T-helper 1 cell treated with Interleukin-12 subunit alpha and Interleukin-12 subunit beta and Interleukin-4 antibody, amounts not matched to agents 30 μg/mL and 1 μg/mL, for 36 hours (primary cell): Measurements from ENCODE around the gene CAPN9.

Experiments used
- H3K27ac Mint-ChIP-seq: one replicate; pipeline ENCODE4 v1.8.0; 2021; ENCODE audit warnings: mild to moderate bottlenecking, mixed read lengths
- H3K27me3 Mint-ChIP-seq: one replicate; pipeline ENCODE4 v1.8.0; 2021; ENCODE audit warnings: low read depth, mixed read lengths
- H3K36me3 Mint-ChIP-seq: one replicate; pipeline ENCODE4 v1.8.0; 2021; ENCODE audit warnings: low read depth, mixed read lengths
- H3K4me1 Mint-ChIP-seq: one replicate; pipeline ENCODE4 v1.8.0; 2021; ENCODE audit warnings: low read depth, mixed read lengths
- H3K4me3 Mint-ChIP-seq: one replicate; pipeline ENCODE4 v1.8.0; 2021; ENCODE audit warnings: mild to moderate bottlenecking, moderate library complexity, mixed read lengths
- H3K9me3 Mint-ChIP-seq: one replicate; pipeline ENCODE4 v1.8.0; 2021; ENCODE audit warnings: mixed read lengths

CAPN9 gene

GRCh38 chr1:230749150-230749549 is 2.0 kb downstream of the CAPN9 start:
- no peak overlapping the region for H3K27ac Mint-ChIP-seq
- H3K4me1 Mint-ChIP-seq = peaks cover 8% of the 10 kb centered on the region
- H3K27me3 Mint-ChIP-seq = no peaks in the 10 kb centered on the region
- no peaks in the 10 kb centered on the region for H3K36me3 Mint-ChIP-seq
- no peak overlapping the region for H3K4me3 Mint-ChIP-seq
- H3K9me3 Mint-ChIP-seq = no peaks in the 10 kb centered on the region

GRCh38 chr1:230749635-230750034 is 2.4 kb downstream of the CAPN9 start:
- Mint-ChIP-seq H3K27me3 (no peaks in the 10 kb centered on the region), H3K27ac (no peak overlapping the region), H3K9me3 (no peaks in the 10 kb centered on the region), H3K4me1 (peaks cover 8% of the 10 kb centered on the region), H3K4me3 (no peak overlapping the region), H3K36me3 (no peaks in the 10 kb centered on the region)

GRCh38 chr1:230750576-230750975 is 3.4 kb downstream of the CAPN9 start:
- no peaks in the 10 kb centered on the region for H3K27me3 Mint-ChIP-seq
- H3K4me1 Mint-ChIP-seq = peaks cover 8% of the 10 kb centered on the region
- H3K27ac Mint-ChIP-seq = no peak overlapping the region
- no peaks in the 10 kb centered on the region for H3K9me3 Mint-ChIP-seq
- H3K36me3 Mint-ChIP-seq = no peaks in the 10 kb centered on the region
- no peak overlapping the region for H3K4me3 Mint-ChIP-seq

- no peaks in the 10 kb centered on the region for H3K27me3 Mint-ChIP-seq
- no peaks in the 10 kb centered on the region for H3K9me3 Mint-ChIP-seq
- no peaks in the 10 kb centered on the region for H3K36me3 Mint-ChIP-seq
- H3K4me1 Mint-ChIP-seq = peaks cover 8% of the 10 kb centered on the region
- H3K4me3 Mint-ChIP-seq = no peak overlapping the region
- no peak overlapping the region for H3K27ac Mint-ChIP-seq
Observed at GRCh38 chr1:230750986-230751625, 3.9 kb downstream of the CAPN9 start.

- H3K4me1 Mint-ChIP-seq = peaks cover 8% of the 10 kb centered on the region
- H3K27me3 Mint-ChIP-seq = no peaks in the 10 kb centered on the region
- H3K27ac Mint-ChIP-seq = no peak overlapping the region
- no peak overlapping the region for H3K4me3 Mint-ChIP-seq
- no peaks in the 10 kb centered on the region for H3K36me3 Mint-ChIP-seq
- H3K9me3 Mint-ChIP-seq = no peaks in the 10 kb centered on the region
Observed at GRCh38 chr1:230752407-230752806, 5.2 kb downstream of the CAPN9 start.

GRCh38 chr1:230753191-230753585 is 6.0 kb downstream of the CAPN9 start:
- Mint-ChIP-seq H3K27me3 (no peaks in the 10 kb centered on the region), H3K36me3 (no peaks in the 10 kb centered on the region), H3K9me3 (no peaks in the 10 kb centered on the region), H3K4me1 (peaks cover 8% of the 10 kb centered on the region), H3K4me3 (peak overlapping the region; percentile 17), H3K27ac (no peak overlapping the region)

- Mint-ChIP-seq H3K4me3 (peak overlapping the region; percentile 79), H3K36me3 (no peaks in the 10 kb centered on the region), H3K9me3 (no peaks in the 10 kb centered on the region), H3K27ac (no peak overlapping the region), H3K27me3 (no peaks in the 10 kb centered on the region), H3K4me1 (peaks cover 8% of the 10 kb centered on the region)
Observed at GRCh38 chr1:230753586-230754251, 6.5 kb downstream of the CAPN9 start.

- Mint-ChIP-seq H3K9me3 (no peaks in the 10 kb centered on the region), H3K27ac (no peak overlapping the region), H3K4me1 (peaks cover 8% of the 10 kb centered on the region), H3K27me3 (no peaks in the 10 kb centered on the region), H3K36me3 (no peaks in the 10 kb centered on the region), H3K4me3 (no peak overlapping the region)
Observed at GRCh38 chr1:230754796-230755195, 7.6 kb downstream of the CAPN9 start.

GRCh38 chr1:230757856-230758708 is 10.9 kb downstream of the CAPN9 start:
- Mint-ChIP-seq H3K36me3 (no peaks in the 10 kb centered on the region), H3K27me3 (no peaks in the 10 kb centered on the region), H3K27ac (no peak overlapping the region), H3K9me3 (no peaks in the 10 kb centered on the region), H3K4me3 (no peak overlapping the region), H3K4me1 (peaks cover 6% of the 10 kb centered on the region)

GRCh38 chr1:230758709-230759368 is 11.7 kb downstream of the CAPN9 start:
- H3K4me1 Mint-ChIP-seq = peaks cover under 1% of the 10 kb centered on the region
- no peaks in the 10 kb centered on the region for H3K36me3 Mint-ChIP-seq
- no peaks in the 10 kb centered on the region for H3K9me3 Mint-ChIP-seq
- H3K4me3 Mint-ChIP-seq = no peak overlapping the region
- no peaks in the 10 kb centered on the region for H3K27me3 Mint-ChIP-seq
- no peak overlapping the region for H3K27ac Mint-ChIP-seq

GRCh38 chr1:230759369-230760065 is 12.3 kb downstream of the CAPN9 start:
- no peaks in the 10 kb centered on the region for H3K4me1 Mint-ChIP-seq
- no peaks in the 10 kb centered on the region for H3K27me3 Mint-ChIP-seq
- H3K9me3 Mint-ChIP-seq = no peaks in the 10 kb centered on the region
- H3K4me3 Mint-ChIP-seq = no peak overlapping the region
- no peak overlapping the region for H3K27ac Mint-ChIP-seq
- no peaks in the 10 kb centered on the region for H3K36me3 Mint-ChIP-seq

- H3K36me3 Mint-ChIP-seq = no peaks in the 10 kb centered on the region
- no peaks in the 10 kb centered on the region for H3K9me3 Mint-ChIP-seq
- no peak overlapping the region for H3K4me3 Mint-ChIP-seq
- H3K27me3 Mint-ChIP-seq = no peaks in the 10 kb centered on the region
- H3K4me1 Mint-ChIP-seq = no peaks in the 10 kb centered on the region
- H3K27ac Mint-ChIP-seq = no peak overlapping the region
Observed at GRCh38 chr1:230760360-230760827, 13.2 kb downstream of the CAPN9 start.

- H3K27ac Mint-ChIP-seq = no peak overlapping the region
- H3K4me3 Mint-ChIP-seq = no peak overlapping the region
- no peaks in the 10 kb centered on the region for H3K9me3 Mint-ChIP-seq
- no peaks in the 10 kb centered on the region for H3K36me3 Mint-ChIP-seq
- H3K4me1 Mint-ChIP-seq = no peaks in the 10 kb centered on the region
- no peaks in the 10 kb centered on the region for H3K27me3 Mint-ChIP-seq
Observed at GRCh38 chr1:230761443-230762167, 14.4 kb downstream of the CAPN9 start.
